ENCODE results near the gene IFNK.
"Not testable (repeated sequence)": the region's sequence is repeated elsewhere in the genome, so short reads cannot be mapped to it uniquely, and the experiment has no call there.

The IFNK gene

GRCh38 chr9:27524236-27524635 is at the start of gene IFNK:
Gene IFNK (plus strand): TSS chr9:27524290. CDS start chr9:27524337, 47 bp downstream.
- intact Hi-C loops (cut with DNase I): no loop called here
- DNase-seq: no peak

- intact Hi-C loops (cut with DNase I): no loop called here
- no peak for DNase-seq
Measured at GRCh38 chr9:27474305-27474704, 49.8 kb upstream of the IFNK start.

GRCh38 chr9:27475057-27475595 is 49.0 kb upstream of the IFNK start:
- DNase-seq: no peak
- intact Hi-C loops (cut with DNase I): no loop called here

- intact Hi-C loops (cut with DNase I): no loop called here
- DNase-seq: no peak
Measured at GRCh38 chr9:27476870-27477515, 47.1 kb upstream of the IFNK start.

- DNase-seq: no peak
- intact Hi-C loops (cut with DNase I): no loop called here
Measured at GRCh38 chr9:27478322-27478721, 45.8 kb upstream of the IFNK start.

- intact Hi-C loops (cut with DNase I): no loop called here
- DNase-seq: no peak
Measured at GRCh38 chr9:27482709-27483108, 41.4 kb upstream of the IFNK start.

- intact Hi-C loops (cut with DNase I): no loop called here
- peak in 9 of 42 donors; percentile 26 to 72 (median 47) for DNase-seq
Measured at GRCh38 chr9:27483576-27483975, 40.5 kb upstream of the IFNK start.

- intact Hi-C loops (cut with DNase I): no loop called here
- no peak for DNase-seq
Measured at GRCh38 chr9:27485158-27485557, 38.9 kb upstream of the IFNK start.

GRCh38 chr9:27487128-27487640 is 36.9 kb upstream of the IFNK start:
- intact Hi-C loops (cut with DNase I): no loop called here

GRCh38 chr9:27487927-27488326 is 36.2 kb upstream of the IFNK start:
- DNase-seq: no peak

More at GRCh38 chr9:27487128-27487640, 36.9 kb upstream of the IFNK start:
- no peak for DNase-seq

GRCh38 chr9:27489087-27489876 is 34.8 kb upstream of the IFNK start:
- intact Hi-C loops (cut with DNase I): no loop called here
- no peak for DNase-seq

More at GRCh38 chr9:27487927-27488326, 36.2 kb upstream of the IFNK start:
- intact Hi-C loops (cut with DNase I): no loop called here

- no peak for DNase-seq
- intact Hi-C loops (cut with DNase I): no loop called here
Measured at GRCh38 chr9:27491154-27491553, 32.9 kb upstream of the IFNK start.

GRCh38 chr9:27495480-27496134 is 28.5 kb upstream of the IFNK start:
- intact Hi-C loops (cut with DNase I): no loop called here
- DNase-seq: no peak

- intact Hi-C loops (cut with DNase I): no loop called here
- DNase-seq: no peak
Measured at GRCh38 chr9:27496135-27496504, 28.0 kb upstream of the IFNK start.

GRCh38 chr9:27497883-27498417 is 26.1 kb upstream of the IFNK start:
- peak; percentile 33 to 90 (median 67) for DNase-seq
- intact Hi-C loops (cut with DNase I): no loop called here

- intact Hi-C loops (cut with DNase I): no loop called here
- DNase-seq: no peak
Measured at GRCh38 chr9:27499451-27499850, 24.6 kb upstream of the IFNK start.

GRCh38 chr9:27500902-27501301 is 23.2 kb upstream of the IFNK start:
- DNase-seq; intact Hi-C loops (cut with DNase I): not testable (repeated sequence)

GRCh38 chr9:27503623-27504022 is 20.5 kb upstream of the IFNK start:
- peak in 1 of 42 donors; percentile 46 for DNase-seq
- intact Hi-C loops (cut with DNase I): no loop called here

- intact Hi-C loops (cut with DNase I): no loop called here
- DNase-seq: peak in 1 of 42 donors; percentile 40
Measured at GRCh38 chr9:27504259-27504658, 19.8 kb upstream of the IFNK start.

Data from head of caudate nucleus (tissue), 42 donors.